MM.1S (cell line): ENCODE measurements around the gene CLDN7.
"Not testable (repeated sequence)": the region's sequence is repeated elsewhere in the genome, so short reads cannot be mapped to it uniquely, and the experiment has no call there.

Experiments used
- DNase-seq: peaks from one replicate; pipeline ENCODE4 v3.0.0-alpha.2; 2015
- H2AFZ ChIP-seq: fragments of 300-600 bp; sonication (generic); 2 replicates; pipeline ENCODE4 v1.6.0; 2016; ENCODE audit warnings: antibody characterized with exemption, low read length
- H3F3A ChIP-seq: fragments of 300-600 bp; sonication (generic); 2 replicates; pipeline ENCODE4 v1.6.1; 2016; ENCODE audit warnings: mild to moderate bottlenecking, antibody characterized with exemption, low read length, moderate library complexity, mixed read lengths; ENCODE audit not compliant: insufficient read depth
- H3K27ac ChIP-seq: fragments of 300-600 bp; sonication (generic); 2 replicates; pipeline ENCODE4 v1.5.1; 2016; ENCODE audit warnings: mild to moderate bottlenecking, low read length
- H3K27me3 ChIP-seq: fragments of 300-600 bp; sonication (generic); replicated peaks from 2 replicates; pipeline ENCODE4 v1.6.0; 2016; ENCODE audit warnings: low read length; ENCODE audit not compliant: insufficient read depth
- H3K36me3 ChIP-seq: fragments of 300-600 bp; sonication (generic); replicated peaks from 2 replicates; pipeline ENCODE4 v1.6.1; 2016; ENCODE audit warnings: mild to moderate bottlenecking, low read length, mixed read lengths; ENCODE audit not compliant: insufficient read depth
- H3K4me1 ChIP-seq: fragments of 300-600 bp; sonication (generic); 2 replicates; pipeline ENCODE4 v1.6.1; 2016; ENCODE audit warnings: low read length, mixed read lengths
- H3K4me2 ChIP-seq: fragments of 300-600 bp; sonication (generic); 2 replicates; pipeline ENCODE4 v1.6.0; 2016; ENCODE audit warnings: low read depth, low read length
- H3K4me3 ChIP-seq: fragments of 300-600 bp; sonication (generic); 2 replicates; pipeline ENCODE4 v1.5.1; 2016; ENCODE audit warnings: low read length, mixed read lengths
- H3K79me2 ChIP-seq: fragments of 300-600 bp; sonication (generic); 2 replicates; pipeline ENCODE4 v1.6.1; 2016; ENCODE audit warnings: mixed run types, low read length, mixed read lengths
- H3K9ac ChIP-seq: fragments of 300-600 bp; sonication (generic); 2 replicates; pipeline ENCODE4 v1.6.1; 2016; ENCODE audit warnings: low read length, mixed read lengths
- H3K9me2 ChIP-seq: fragments of 300-600 bp; sonication (generic); replicated peaks from 2 replicates; pipeline ENCODE4 v1.6.1; 2016; ENCODE audit warnings: mild to moderate bottlenecking, low read length, mixed read lengths; ENCODE audit not compliant: insufficient read depth
- H3K9me3 ChIP-seq: fragments of 300-600 bp; sonication (generic); replicated peaks from 2 replicates; pipeline ENCODE4 v1.6.1; 2016; ENCODE audit warnings: mild to moderate bottlenecking, low read length, mixed read lengths; ENCODE audit not compliant: insufficient read depth
- H4K20me1 ChIP-seq: fragments of 300-600 bp; sonication (generic); 2 replicates; pipeline ENCODE4 v1.6.1; 2016; ENCODE audit warnings: mild to moderate bottlenecking, low read length, moderate library complexity, mixed read lengths; ENCODE audit not compliant: insufficient read depth
- CTCF ChIP-seq: fragments of 300-600 bp; sonication (generic); IDR thresholded peaks from 2 replicates; pipeline ENCODE4 v1.5.1; 2016; ENCODE audit warnings: antibody characterized with exemption, low read length, mixed read lengths
- EZH2 ChIP-seq: fragments of 300-600 bp; sonication (generic); optimal IDR thresholded peaks from 2 replicates; pipeline ENCODE3; 2017; ENCODE audit warnings: low read depth, mild to moderate bottlenecking, antibody characterized with exemption, low read length, mixed read lengths
- EZH2phosphoT487 ChIP-seq: fragments of 300-600 bp; sonication (generic); IDR thresholded peaks from 2 replicates; pipeline ENCODE4 v1.6.1; 2018; ENCODE audit warnings: antibody characterized with exemption, low read length

Gene CLDN7

GRCh38 chr17:7249214-7249613 lies 13.1 kb downstream of the CLDN7 start:
- Histone ChIP-seq H3K4me1 (peaks cover 18% of the 10 kb centered on the region), H3F3A (peaks cover 17% of the 10 kb centered on the region), H3K4me2 (no peak overlapping the region), H3K36me3 (0 out of 2 replicates have a peak, but pooled peaks cover 3% of the 10 kb centered on the region), H3K9ac (no peak overlapping the region), H4K20me1 (no peaks in the 10 kb centered on the region), H3K9me2 (no peaks in the 10 kb centered on the region), H3K9me3 (no peaks in the 10 kb centered on the region), H3K27me3 (no peaks in the 10 kb centered on the region), H3K4me3 (no peak overlapping the region), H3K27ac (no peak overlapping the region), H2AFZ (no peak overlapping the region), H3K79me2 (peaks cover 68% of the 10 kb centered on the region)
- no peak for DNase-seq
- TF ChIP-seq EZH2 (no peak), EZH2phosphoT487 (no peak), CTCF (no peak)

GRCh38 chr17:7248796-7249195 lies 13.5 kb downstream of the CLDN7 start:
- peaks cover 20% of the 10 kb centered on the region for H3F3A ChIP-seq
- no peaks in the 10 kb centered on the region for H3K9me3 ChIP-seq
- no peak overlapping the region for H3K4me2 ChIP-seq
- peaks cover 68% of the 10 kb centered on the region for H3K79me2 ChIP-seq
- no peak for TF ChIP-seq CTCF
- no peak for TF ChIP-seq EZH2
- no peak for TF ChIP-seq EZH2phosphoT487
- DNase-seq, result no peak
- H3K4me1 ChIP-seq, result peaks cover 18% of the 10 kb centered on the region
- no peak overlapping the region for H3K9ac ChIP-seq
- H3K36me3 ChIP-seq, result 0 out of 2 replicates have a peak, but pooled peaks cover 3% of the 10 kb centered on the region
- no peaks in the 10 kb centered on the region for H3K9me2 ChIP-seq
- H3K4me3 ChIP-seq, result no peak overlapping the region
- no peaks in the 10 kb centered on the region for H3K27me3 ChIP-seq
- H2AFZ ChIP-seq, result no peak overlapping the region
- no peak overlapping the region for H3K27ac ChIP-seq
- no peaks in the 10 kb centered on the region for H4K20me1 ChIP-seq

GRCh38 chr17:7246779-7247178 lies 15.5 kb downstream of the CLDN7 start:
- TF ChIP-seq EZH2, result no peak
- no peak for TF ChIP-seq CTCF
- no peak for TF ChIP-seq EZH2phosphoT487
- Histone ChIP-seq H4K20me1 (no peaks in the 10 kb centered on the region), H3K9me3 (no peaks in the 10 kb centered on the region), H3F3A (peaks cover 22% of the 10 kb centered on the region), H3K9me2 (no peaks in the 10 kb centered on the region), H3K4me3 (no peak overlapping the region), H3K4me1 (peaks cover 13% of the 10 kb centered on the region), H2AFZ (no peak overlapping the region), H3K4me2 (no peak overlapping the region), H3K27me3 (no peaks in the 10 kb centered on the region), H3K27ac (no peak overlapping the region), H3K36me3 (0 out of 2 replicates have a peak, but pooled peaks cover 3% of the 10 kb centered on the region), H3K79me2 (peaks cover 62% of the 10 kb centered on the region), H3K9ac (no peak overlapping the region)
- no peak for DNase-seq

GRCh38 chr17:7243838-7244237 lies 18.4 kb downstream of the CLDN7 start:
- H2AFZ ChIP-seq, H3K9me2 ChIP-seq, H4K20me1 ChIP-seq, DNase-seq, H3K9me3 ChIP-seq, H3K4me3 ChIP-seq, H3K27me3 ChIP-seq, H3K36me3 ChIP-seq, H3K4me2 ChIP-seq, H3K9ac ChIP-seq: not testable (repeated sequence)
- Histone ChIP-seq H3F3A (peaks cover 42% of the 10 kb centered on the region), H3K4me1 (peaks cover 15% of the 10 kb centered on the region), H3K27ac (peak overlapping the region; percentile 75; the same call in 1 of the 2 replicates), H3K79me2 (peaks cover 61% of the 10 kb centered on the region)
